A673 (cell line): ENCODE measurements around the gene HMGN4.

Experiments used
- CTCF ChIP-seq: fragments of 300-800, 200-600 bp; sonication (generic); conservative IDR thresholded peaks from 2 replicates; pipeline ENCODE4 v1.5.1; 2017; ENCODE audit warnings: low read depth, mild to moderate bottlenecking, antibody characterized with exemption, low read length, moderate library complexity, mixed read lengths
- EZH2 ChIP-seq: fragments of 200-600 bp; sonication (generic); IDR thresholded peaks from 2 replicates; pipeline ENCODE4 v1.6.1; 2017; ENCODE audit warnings: borderline replicate concordance, low read depth, mild to moderate bottlenecking, mixed read lengths, antibody characterized with exemption, low read length; ENCODE audit not compliant: poor library complexity, severe bottlenecking

GRCh38 chr6:26524722-26525370, 13.3 kb upstream of the HMGN4 start:
- TF ChIP-seq CTCF (no peak), EZH2 (no peak)
